Measurements from ENCODE around the gene LRRC14B. TPM values are rescaled to one million over a fixed set of nuclear protein-coding genes. Genes with fewer than 3 reads are reported as not detected.

The LRRC14B gene
- total RNA-seq, 1 donor from 2014 or later = not detected

- Mint-ChIP-seq H3K4me3 (no peak overlapping the region), H3K27ac (no peak overlapping the region), H3K27me3 (ENCODE audit: insufficient read depth, low read depth) (peaks cover 5% of the 10 kb centered on the region), H3K4me1 (peaks cover 12% of the 10 kb centered on the region), H3K36me3 (peaks cover 3% of the 10 kb centered on the region), H3K9me3 (no peaks in the 10 kb centered on the region)
- Histone ChIP-seq H3K4me3 (no peak overlapping the region), H3K4me1 (no peaks in the 10 kb centered on the region), H2AFZ (replicated peaks) (no peak overlapping the region), H3K9me3 (ENCODE audit: low read depth) (no peaks in the 10 kb centered on the region), H3K36me3 (no peaks in the 10 kb centered on the region), H3K79me2 (ENCODE audit: low read depth) (no peaks in the 10 kb centered on the region), H3K4me2 (peak overlapping the region; percentile 4), H4K20me1 (ENCODE audit: low read depth) (peaks cover 16% of the 10 kb centered on the region), H3K27ac (no peak overlapping the region), H3K27me3 (no peaks in the 10 kb centered on the region), H3F3A (ENCODE audit: low read depth) (no peaks in the 10 kb centered on the region), H3K9ac (no peak overlapping the region)
- TF ChIP-seq EZH2phosphoT487 (IDR thresholded peaks at IDR 0.05) = no peak
- TF ChIP-seq EZH2 (IDR thresholded peaks at IDR 0.05) = no peak
- no peak for TF ChIP-seq CTCF (IDR thresholded peaks at IDR 0.05)
- no peak for DNase-seq (ENCODE audit: low spot score)
Observed at GRCh38 chr5:187617-188451, 3.5 kb upstream of the LRRC14B start.

- Histone ChIP-seq H3K4me2 (peak overlapping the region; percentile 11), H3K4me1 (no peaks in the 10 kb centered on the region), H3F3A (ENCODE audit: low read depth) (no peaks in the 10 kb centered on the region), H3K9ac (no peak overlapping the region), H3K27me3 (no peaks in the 10 kb centered on the region), H3K36me3 (no peaks in the 10 kb centered on the region), H3K9me3 (ENCODE audit: low read depth) (no peaks in the 10 kb centered on the region), H3K79me2 (ENCODE audit: low read depth) (no peaks in the 10 kb centered on the region), H2AFZ (replicated peaks) (no peak overlapping the region), H3K27ac (no peak overlapping the region), H3K4me3 (no peak overlapping the region), H4K20me1 (ENCODE audit: low read depth) (peaks cover 16% of the 10 kb centered on the region)
- H3K36me3 Mint-ChIP-seq = no peaks in the 10 kb centered on the region
- peaks cover 12% of the 10 kb centered on the region for H3K4me1 Mint-ChIP-seq
- H3K9me3 Mint-ChIP-seq = no peaks in the 10 kb centered on the region
- no peak for TF ChIP-seq EZH2 (IDR thresholded peaks at IDR 0.05)
- TF ChIP-seq CTCF (IDR thresholded peaks at IDR 0.05) = peak; percentile 87
- peak overlapping the region; percentile 38 for H3K4me3 Mint-ChIP-seq
- H3K27ac Mint-ChIP-seq = no peak overlapping the region
- H3K27me3 Mint-ChIP-seq (ENCODE audit: insufficient read depth, low read depth) = peaks cover 5% of the 10 kb centered on the region
- DNase-seq (ENCODE audit: low spot score) = peak; percentile 92
Observed at GRCh38 chr5:188488-189481, 2.5 kb upstream of the LRRC14B start.

GRCh38 chr5:189486-189885, 1.8 kb upstream of the LRRC14B start:
- no peak overlapping the region for H3K4me3 ChIP-seq
- H3K79me2 ChIP-seq (ENCODE audit: low read depth) = no peaks in the 10 kb centered on the region
- TF ChIP-seq EZH2phosphoT487 (IDR thresholded peaks at IDR 0.05) (no peak), EZH2 (IDR thresholded peaks at IDR 0.05) (no peak), CTCF (IDR thresholded peaks at IDR 0.05) (no peak)
- Mint-ChIP-seq H3K4me1 (peaks cover 12% of the 10 kb centered on the region), H3K4me3 (no peak overlapping the region), H3K36me3 (no peaks in the 10 kb centered on the region), H3K27me3 (ENCODE audit: insufficient read depth, low read depth) (peaks cover 5% of the 10 kb centered on the region), H3K27ac (no peak overlapping the region), H3K9me3 (no peaks in the 10 kb centered on the region)
- DNase-seq (ENCODE audit: low spot score) = no peak
- no peaks in the 10 kb centered on the region for H3K9me3 ChIP-seq (ENCODE audit: low read depth)
- H3K27me3 ChIP-seq = no peaks in the 10 kb centered on the region
- peaks cover 16% of the 10 kb centered on the region for H4K20me1 ChIP-seq (ENCODE audit: low read depth)
- no peak overlapping the region for H3K4me2 ChIP-seq
- no peaks in the 10 kb centered on the region for H3F3A ChIP-seq (ENCODE audit: low read depth)
- H2AFZ ChIP-seq (replicated peaks) = no peak overlapping the region
- no peak overlapping the region for H3K27ac ChIP-seq
- no peak overlapping the region for H3K9ac ChIP-seq
- no peaks in the 10 kb centered on the region for H3K36me3 ChIP-seq
- H3K4me1 ChIP-seq = no peaks in the 10 kb centered on the region

Data from neural progenitor cell (in vitro differentiated cells).